ENCODE results near the gene LRP3.

LRP3 gene

DNA sequence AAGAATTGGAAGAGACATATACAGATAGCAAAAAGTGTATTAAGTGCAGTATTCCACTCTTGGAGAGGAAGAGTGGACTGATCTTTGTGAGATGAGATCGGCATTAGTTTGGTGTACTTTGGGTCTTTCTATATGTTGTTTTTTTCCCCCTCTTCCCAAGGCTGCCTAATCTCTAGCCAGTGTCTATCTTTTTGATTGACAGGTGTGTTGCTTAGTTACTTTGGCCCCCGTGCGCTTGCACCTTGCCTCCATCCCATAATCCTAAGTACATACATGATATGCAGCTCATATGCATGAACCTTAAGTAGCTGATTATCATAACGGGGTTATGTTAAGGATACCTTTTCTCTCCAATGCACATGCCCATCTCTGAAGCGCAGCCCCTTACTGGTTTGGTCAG is 35.8 kb downstream of the LRP3 start:
- CTCF ChIA-PET, result no interaction called here
- POLR2A ChIA-PET, result no interaction called here

DNA sequence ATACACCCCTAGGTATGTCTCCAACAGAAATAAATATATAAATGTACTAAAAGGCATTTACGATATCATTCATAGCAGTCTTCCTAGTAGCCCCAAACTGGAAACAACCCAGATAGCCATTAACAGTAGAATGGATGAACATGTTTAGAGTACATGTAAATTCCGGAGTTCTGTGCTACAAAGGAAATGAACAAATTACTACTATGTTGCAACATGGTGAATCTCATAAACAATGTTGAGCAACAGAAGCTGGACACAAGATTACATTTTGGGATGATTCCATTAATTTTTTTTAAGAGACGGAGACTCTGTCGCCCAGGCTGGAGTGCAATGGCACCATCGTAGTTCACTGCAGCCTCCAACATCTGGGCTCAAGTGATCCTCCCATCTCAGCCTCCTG is 37.4 kb downstream of the LRP3 start:
- no peak for DNase-seq (ENCODE audit: low read depth, low spot score)
- POLR2A ChIA-PET, result no interaction called here
- no peak overlapping the region for H3K4me3 ChIP-seq (ENCODE audit: low read depth, low read length)
- CTCF ChIA-PET, result interaction anchor here (0.9 to 1.5 kb wide), 3 partner anchors 10 to 177 kb away, joined by 3 to 5 read pairs (median 3); no protein-coding TSS in a partner anchor
- TF ChIP-seq, protein P1, sequence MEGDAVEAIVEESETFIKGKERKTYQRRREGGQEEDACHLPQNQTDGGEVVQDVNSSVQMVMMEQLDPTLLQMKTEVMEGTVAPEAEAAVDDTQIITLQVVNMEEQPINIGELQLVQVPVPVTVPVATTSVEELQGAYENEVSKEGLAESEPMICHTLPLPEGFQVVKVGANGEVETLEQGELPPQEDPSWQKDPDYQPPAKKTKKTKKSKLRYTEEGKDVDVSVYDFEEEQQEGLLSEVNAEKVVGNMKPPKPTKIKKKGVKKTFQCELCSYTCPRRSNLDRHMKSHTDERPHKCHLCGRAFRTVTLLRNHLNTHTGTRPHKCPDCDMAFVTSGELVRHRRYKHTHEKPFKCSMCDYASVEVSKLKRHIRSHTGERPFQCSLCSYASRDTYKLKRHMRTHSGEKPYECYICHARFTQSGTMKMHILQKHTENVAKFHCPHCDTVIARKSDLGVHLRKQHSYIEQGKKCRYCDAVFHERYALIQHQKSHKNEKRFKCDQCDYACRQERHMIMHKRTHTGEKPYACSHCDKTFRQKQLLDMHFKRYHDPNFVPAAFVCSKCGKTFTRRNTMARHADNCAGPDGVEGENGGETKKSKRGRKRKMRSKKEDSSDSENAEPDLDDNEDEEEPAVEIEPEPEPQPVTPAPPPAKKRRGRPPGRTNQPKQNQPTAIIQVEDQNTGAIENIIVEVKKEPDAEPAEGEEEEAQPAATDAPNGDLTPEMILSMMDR (IDR thresholded peaks at IDR 0.05; ENCODE audit: insufficient read depth, low read length, missing control alignments), result no peak

More for the DNA sequence above, 35.8 kb downstream of the LRP3 start:
- no peak for DNase-seq (ENCODE audit: low read depth, low spot score)
- H3K4me3 ChIP-seq (ENCODE audit: low read depth, low read length), result no peak overlapping the region
- TF ChIP-seq, protein P1 (IDR thresholded peaks at IDR 0.05; ENCODE audit: insufficient read depth, low read length, missing control alignments), result no peak

DNA sequence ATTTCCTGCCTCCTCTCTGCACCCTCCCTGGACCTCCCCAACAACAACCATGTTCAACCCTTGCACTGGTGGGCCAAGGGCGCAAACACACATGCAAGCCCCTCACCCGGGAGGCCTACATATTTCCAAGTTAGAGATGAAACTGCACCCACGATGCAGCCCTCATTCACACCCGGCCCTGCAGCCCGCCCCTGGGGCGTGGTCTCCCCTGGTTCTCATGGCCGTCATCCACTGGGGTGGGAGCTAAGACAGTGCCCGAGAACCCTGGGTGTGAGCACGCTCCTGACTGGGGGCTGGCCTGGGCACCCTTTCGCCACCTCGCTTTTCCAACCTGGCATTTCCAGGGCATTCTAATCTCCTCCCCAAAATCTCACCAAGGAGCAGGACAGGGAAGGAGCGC is 38.5 kb downstream of the LRP3 start:
- POLR2A ChIA-PET, result no interaction called here

DNA sequence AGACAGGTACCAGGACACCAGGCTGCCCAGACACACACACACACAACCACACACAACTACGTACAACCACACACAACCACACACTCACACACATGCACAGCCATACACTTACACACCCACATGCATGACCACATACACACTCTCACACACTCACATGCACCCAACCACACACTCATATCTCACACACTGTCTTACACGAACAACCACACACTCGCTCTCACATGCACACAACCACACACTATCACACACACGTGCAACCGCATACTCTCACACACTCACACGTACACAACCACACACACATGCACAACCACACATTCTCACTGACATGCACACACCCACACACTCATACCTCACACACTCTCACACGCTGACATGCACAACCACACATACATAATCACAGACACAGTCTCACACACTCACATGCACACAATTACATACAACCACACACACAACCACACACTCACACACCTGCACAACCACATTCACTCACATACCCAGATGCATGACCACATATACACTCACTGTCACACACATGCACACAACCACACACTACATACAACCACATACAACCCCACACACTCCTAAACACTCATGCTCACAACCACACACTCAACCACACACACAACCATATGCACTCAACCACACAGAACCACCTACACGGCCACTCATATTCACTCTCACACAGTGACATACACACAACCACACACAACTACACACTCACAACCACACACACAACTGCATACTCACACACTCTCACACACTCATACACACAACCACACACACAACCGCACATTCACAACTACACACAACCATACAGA is 39.1 kb downstream of the LRP3 start:
- TF ChIP-seq, protein P1 (IDR thresholded peaks at IDR 0.05; ENCODE audit: insufficient read depth, low read length, missing control alignments), result no peak
- no peak for DNase-seq (ENCODE audit: low read depth, low spot score)
- H3K4me3 ChIP-seq (ENCODE audit: low read depth, low read length), result no peak overlapping the region
- ChIA-PET CTCF (interaction anchor here (2.9 to 11.3 kb wide), 4 partner anchors 9 to 182 kb away, joined by 11 to 406 read pairs (median 29); partner anchors contain the start of gene SLC7A10), POLR2A (no interaction called here)

More for the DNA sequence above, 38.5 kb downstream of the LRP3 start:
- TF ChIP-seq, protein P1 (IDR thresholded peaks at IDR 0.05; ENCODE audit: insufficient read depth, low read length, missing control alignments), result no peak
- CTCF ChIA-PET, result no interaction called here
- no peak for DNase-seq (ENCODE audit: low read depth, low spot score)
- no peak overlapping the region for H3K4me3 ChIP-seq (ENCODE audit: low read depth, low read length)

DNA sequence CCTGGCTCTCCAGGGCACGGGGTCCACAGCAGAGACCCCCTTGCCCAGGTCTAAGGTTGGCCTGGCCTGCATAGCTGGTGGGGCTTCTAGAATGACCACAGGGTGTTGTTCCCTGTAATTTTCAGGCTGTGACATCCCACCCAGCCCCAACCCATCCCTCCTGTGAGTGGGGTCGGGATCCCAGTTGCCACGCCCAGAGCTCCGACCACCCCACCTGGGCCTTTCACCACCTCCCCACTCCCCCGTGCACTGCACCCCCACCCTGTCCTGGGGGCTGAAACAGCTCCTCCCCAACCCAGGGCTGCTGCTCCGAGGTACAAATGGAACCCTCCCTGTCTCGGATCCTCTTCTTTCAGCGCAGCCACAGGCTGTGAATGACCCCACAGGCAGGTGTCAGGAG is 40.0 kb downstream of the LRP3 start:
- TF ChIP-seq, protein P1 (IDR thresholded peaks at IDR 0.05; ENCODE audit: insufficient read depth, low read length, missing control alignments), result no peak
- no peak overlapping the region for H3K4me3 ChIP-seq (ENCODE audit: low read depth, low read length)
- CTCF ChIA-PET, result interaction anchor here (0.7 to 11.3 kb wide), 8 partner anchors 10 to 535 kb away, joined by 3 to 406 read pairs (median 9); partner anchors contain the start of gene SLC7A10
- DNase-seq (ENCODE audit: low read depth, low spot score), result no peak
- POLR2A ChIA-PET, result no interaction called here

DNA sequence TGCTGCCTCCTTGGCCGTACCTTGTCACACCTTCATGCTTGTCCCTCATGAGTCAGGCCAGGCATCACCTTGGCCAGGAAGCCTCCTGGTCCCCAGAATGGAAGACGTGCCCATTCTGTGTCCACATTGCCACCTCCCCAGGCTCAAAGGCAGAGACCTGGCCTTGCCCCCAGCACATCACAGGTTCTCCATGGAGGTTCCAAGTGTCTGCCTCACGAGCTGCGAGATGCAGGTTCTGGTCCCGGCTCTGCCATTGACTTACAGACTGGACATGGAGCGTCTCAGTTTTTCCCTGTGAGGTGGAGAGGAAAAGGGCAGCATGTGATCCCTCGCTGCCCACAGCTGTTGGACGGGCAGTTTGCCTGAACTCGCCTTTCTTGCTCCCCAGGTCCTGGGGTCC is 40.6 kb downstream of the LRP3 start:
- TF ChIP-seq, protein P1 (IDR thresholded peaks at IDR 0.05; ENCODE audit: insufficient read depth, low read length, missing control alignments), result no peak
- ChIA-PET CTCF (interaction anchor here (0.7 to 11.3 kb wide), 27 partner anchors 9 to 544 kb away, joined by 3 to 406 read pairs (median 4); partner anchors contain the start of genes CEBPA and SLC7A10), POLR2A (no interaction called here)
- no peak overlapping the region for H3K4me3 ChIP-seq (ENCODE audit: low read depth, low read length)
- DNase-seq (ENCODE audit: low read depth, low spot score), result no peak

Measured in AG04449 (cell line).